GM19025 (cell line): ENCODE data around the gene MAML2.

Source experiments
- ATAC-seq: cut with Tn5 transposase; IDR thresholded peaks from one replicate; pipeline ENCODE4 v1.9.1; 2021; ENCODE audit warnings: mild to moderate bottlenecking, low read depth, moderate library complexity; ENCODE audit not compliant: unreplicated experiment

The MAML2 gene

GRCh38 chr11:96085319-96085930 lies 257.6 kb downstream of the MAML2 start:
- no peak for ATAC-seq

- no peak for ATAC-seq
Observed at GRCh38 chr11:96084610-96085318, 258.2 kb downstream of the MAML2 start.

- no peak for ATAC-seq
Observed at GRCh38 chr11:96082936-96083335, 260.1 kb downstream of the MAML2 start.

GRCh38 chr11:96082002-96082899 lies 260.7 kb downstream of the MAML2 start:
- no peak for ATAC-seq

GRCh38 chr11:96081561-96081960 lies 261.4 kb downstream of the MAML2 start:
- no peak for ATAC-seq

GRCh38 chr11:96079691-96080090 lies 263.3 kb downstream of the MAML2 start:
- no peak for ATAC-seq

GRCh38 chr11:96075532-96075959 lies 267.4 kb downstream of the MAML2 start:
- ATAC-seq = peak; percentile 67

- ATAC-seq = no peak
Observed at GRCh38 chr11:96074551-96075310, 268.3 kb downstream of the MAML2 start.

GRCh38 chr11:96073536-96073935 lies 269.5 kb downstream of the MAML2 start:
- no peak for ATAC-seq

- no peak for ATAC-seq
Observed at GRCh38 chr11:96072592-96072991, 270.4 kb downstream of the MAML2 start.

- no peak for ATAC-seq
Observed at GRCh38 chr11:96070453-96070852, 272.5 kb downstream of the MAML2 start.

GRCh38 chr11:96067160-96067559 lies 275.8 kb downstream of the MAML2 start:
- ATAC-seq = no peak

GRCh38 chr11:96065379-96065778 lies 277.6 kb downstream of the MAML2 start:
- ATAC-seq = no peak

GRCh38 chr11:96063886-96064285 lies 279.1 kb downstream of the MAML2 start:
- ATAC-seq = no peak

GRCh38 chr11:96063053-96063452 lies 279.9 kb downstream of the MAML2 start:
- ATAC-seq = no peak

GRCh38 chr11:96062134-96062533 lies 280.9 kb downstream of the MAML2 start:
- peak; percentile 59 for ATAC-seq

GRCh38 chr11:96061730-96062129 lies 281.3 kb downstream of the MAML2 start:
- ATAC-seq = no peak

GRCh38 chr11:96061069-96061468 lies 281.9 kb downstream of the MAML2 start:
- ATAC-seq = no peak

GRCh38 chr11:96057502-96057901 lies 285.5 kb downstream of the MAML2 start:
- ATAC-seq = no peak

- ATAC-seq = no peak
Observed at GRCh38 chr11:96056576-96056975, 286.4 kb downstream of the MAML2 start.
